Body of pancreas (tissue), 4 donors: ENCODE data around the gene ARG2.

ENCODE experiments used
- CTCF ChIP-seq, 7 experiments: fragments of 450-650 bp in 4 of 7; fragments of 200-600 bp in 3 of 7; sonication (generic) in 3 of 7; IDR thresholded peaks; one replicate each; pipeline ENCODE4 v1.5.1; 2016 to 2019; ENCODE audit warnings: antibody characterized with exemption in 7 of 7
- POLR2A ChIP-seq, 3 donors: fragments of 450-650 bp; IDR thresholded peaks; one replicate each; pipeline ENCODE4 v1.6.1; 2016; ENCODE audit warnings: antibody characterized with exemption in 3 of 3, mild to moderate bottlenecking in 2 of 3

DNA sequence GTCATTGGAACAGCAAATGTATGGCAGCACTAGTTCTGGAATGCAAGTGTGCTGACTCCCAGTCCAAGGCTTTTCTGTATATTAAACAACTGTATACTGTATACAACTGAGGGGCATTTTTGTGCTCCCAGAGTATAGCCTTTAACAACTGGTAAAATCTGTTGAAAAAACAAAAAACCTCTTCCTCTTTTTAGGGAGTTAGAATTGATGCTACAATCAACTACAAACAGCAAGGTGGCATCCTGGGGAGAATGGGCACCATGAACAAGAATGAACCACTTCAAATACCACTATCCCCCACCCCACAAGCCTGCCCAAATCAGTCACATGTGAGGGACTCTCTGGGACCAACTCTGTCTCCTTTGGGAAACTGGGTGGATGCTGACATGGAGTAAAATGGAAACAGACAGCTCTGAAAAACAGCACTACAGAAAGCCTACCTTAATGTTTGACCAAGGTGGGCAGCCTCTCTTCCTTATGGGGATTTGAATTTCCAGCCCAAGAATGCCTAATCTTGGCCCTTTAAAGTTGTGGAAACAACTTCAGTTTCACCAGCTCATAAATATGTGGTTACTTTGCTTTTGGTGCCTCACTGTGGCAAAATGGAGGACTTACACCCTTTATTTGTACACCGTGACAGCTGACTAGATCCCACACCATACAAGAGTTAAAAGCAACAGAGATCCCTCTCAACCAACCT lies 47.2 kb downstream of the ARG2 start:
- TF ChIP-seq CTCF (IDR thresholded peaks at IDR 0.05) (peak in 6 of 7 experiments; percentile 45 to 81 (median 74)), POLR2A (IDR thresholded peaks at IDR 0.05) (no peak)
